HG03025 (cell line): Measurements from ENCODE around the gene ZNF516.

Experiments
- ATAC-seq: cut with Tn5 transposase; IDR thresholded peaks from one replicate; pipeline ENCODE4 v1.9.1; 2021; ENCODE audit warnings: mild to moderate bottlenecking, moderate library complexity; ENCODE audit not compliant: unreplicated experiment, low FRiP score

Gene ZNF516

GRCh38 chr18:76353500-76353899, 141.5 kb downstream of the ZNF516 start:
- ATAC-seq, result no peak

- ATAC-seq, result no peak
Observed at GRCh38 chr18:76353046-76353445, 142.0 kb downstream of the ZNF516 start.

- no peak for ATAC-seq
Observed at GRCh38 chr18:76351961-76352581, 143.0 kb downstream of the ZNF516 start.

- no peak for ATAC-seq
Observed at GRCh38 chr18:76350134-76351025, 144.7 kb downstream of the ZNF516 start.

GRCh38 chr18:76349067-76349715, 145.9 kb downstream of the ZNF516 start:
- ATAC-seq, result no peak

- ATAC-seq, result no peak
Observed at GRCh38 chr18:76348267-76349066, 146.6 kb downstream of the ZNF516 start.

- ATAC-seq, result no peak
Observed at GRCh38 chr18:76347341-76347740, 147.7 kb downstream of the ZNF516 start.

GRCh38 chr18:76346490-76347130, 148.4 kb downstream of the ZNF516 start:
- ATAC-seq, result no peak

GRCh38 chr18:76345901-76346300, 149.1 kb downstream of the ZNF516 start:
- no peak for ATAC-seq

- ATAC-seq, result no peak
Observed at GRCh38 chr18:76343938-76344569, 151.0 kb downstream of the ZNF516 start.

- no peak for ATAC-seq
Observed at GRCh38 chr18:76340410-76340809, 154.6 kb downstream of the ZNF516 start.

- no peak for ATAC-seq
Observed at GRCh38 chr18:76339246-76339620, 155.8 kb downstream of the ZNF516 start.

GRCh38 chr18:76338619-76339245, 156.3 kb downstream of the ZNF516 start:
- ATAC-seq, result no peak

- ATAC-seq, result no peak
Observed at GRCh38 chr18:76338088-76338487, 157.0 kb downstream of the ZNF516 start.

GRCh38 chr18:76335859-76336640, 159.0 kb downstream of the ZNF516 start:
- no peak for ATAC-seq

- ATAC-seq, result no peak
Observed at GRCh38 chr18:76328140-76328539, 166.9 kb downstream of the ZNF516 start.

- no peak for ATAC-seq
Observed at GRCh38 chr18:76323891-76324290, 171.2 kb downstream of the ZNF516 start.

GRCh38 chr18:76322686-76323085, 172.4 kb downstream of the ZNF516 start:
- no peak for ATAC-seq
